Measurements from ENCODE around the gene SMARCD3.

Gene SMARCD3

DNA sequence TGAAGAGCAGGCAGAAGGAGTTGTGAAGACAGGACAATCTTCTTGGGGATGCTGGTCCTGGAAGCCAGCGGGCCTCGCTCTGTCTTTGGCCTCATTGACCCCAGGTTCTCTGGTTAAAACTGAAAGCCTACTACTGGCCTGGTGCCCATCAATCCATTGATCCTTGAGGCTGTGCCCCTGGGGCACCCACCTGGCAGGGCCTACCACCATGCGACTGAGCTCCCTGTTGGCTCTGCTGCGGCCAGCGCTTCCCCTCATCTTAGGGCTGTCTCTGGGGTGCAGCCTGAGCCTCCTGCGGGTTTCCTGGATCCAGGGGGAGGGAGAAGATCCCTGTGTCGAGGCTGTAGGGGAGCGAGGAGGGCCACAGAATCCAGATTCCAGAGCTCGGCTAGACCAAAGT is 14.7 kb downstream of the SMARCD3 start:
- DNase-seq: no peak

DNA sequence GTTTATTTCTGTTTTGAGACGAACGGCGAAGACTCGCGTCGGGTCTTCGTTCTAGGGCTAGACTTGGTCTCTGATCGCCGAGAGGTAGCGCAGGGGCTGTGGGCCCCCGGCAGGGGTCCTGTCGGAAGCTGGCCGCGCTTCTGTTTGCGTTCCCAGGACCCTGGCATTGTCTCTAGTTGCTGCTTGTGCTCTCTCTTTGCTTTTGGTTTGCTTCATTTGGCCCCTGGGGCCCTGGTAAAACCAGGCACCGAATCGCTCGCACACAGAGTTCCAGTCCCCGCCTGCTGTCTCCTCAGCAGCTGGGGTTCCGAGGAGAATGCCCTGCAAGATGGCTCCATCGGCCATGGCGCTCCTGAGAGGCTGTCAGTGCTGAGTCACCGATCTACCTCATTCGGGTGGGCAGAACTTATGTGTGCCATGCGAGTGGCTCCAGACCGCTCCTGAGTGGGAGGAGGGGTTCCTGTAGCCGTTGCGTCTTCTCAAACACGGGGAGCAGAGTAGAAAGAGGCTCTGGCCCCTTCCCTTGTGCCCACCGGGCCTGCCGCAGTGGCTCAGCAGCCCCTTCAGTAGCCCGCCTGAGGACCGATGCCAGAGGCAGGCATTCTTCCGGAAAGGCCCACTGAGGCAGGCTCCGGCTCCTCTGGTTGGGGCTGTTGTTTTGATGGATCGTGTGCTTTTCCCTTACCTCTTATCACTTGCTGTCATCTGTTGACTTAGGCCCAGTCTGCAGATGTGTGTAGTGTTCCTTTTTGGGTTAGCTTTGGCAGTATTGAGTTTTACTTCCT is 15.4 kb downstream of the SMARCD3 start:
- no peak for DNase-seq

DNA sequence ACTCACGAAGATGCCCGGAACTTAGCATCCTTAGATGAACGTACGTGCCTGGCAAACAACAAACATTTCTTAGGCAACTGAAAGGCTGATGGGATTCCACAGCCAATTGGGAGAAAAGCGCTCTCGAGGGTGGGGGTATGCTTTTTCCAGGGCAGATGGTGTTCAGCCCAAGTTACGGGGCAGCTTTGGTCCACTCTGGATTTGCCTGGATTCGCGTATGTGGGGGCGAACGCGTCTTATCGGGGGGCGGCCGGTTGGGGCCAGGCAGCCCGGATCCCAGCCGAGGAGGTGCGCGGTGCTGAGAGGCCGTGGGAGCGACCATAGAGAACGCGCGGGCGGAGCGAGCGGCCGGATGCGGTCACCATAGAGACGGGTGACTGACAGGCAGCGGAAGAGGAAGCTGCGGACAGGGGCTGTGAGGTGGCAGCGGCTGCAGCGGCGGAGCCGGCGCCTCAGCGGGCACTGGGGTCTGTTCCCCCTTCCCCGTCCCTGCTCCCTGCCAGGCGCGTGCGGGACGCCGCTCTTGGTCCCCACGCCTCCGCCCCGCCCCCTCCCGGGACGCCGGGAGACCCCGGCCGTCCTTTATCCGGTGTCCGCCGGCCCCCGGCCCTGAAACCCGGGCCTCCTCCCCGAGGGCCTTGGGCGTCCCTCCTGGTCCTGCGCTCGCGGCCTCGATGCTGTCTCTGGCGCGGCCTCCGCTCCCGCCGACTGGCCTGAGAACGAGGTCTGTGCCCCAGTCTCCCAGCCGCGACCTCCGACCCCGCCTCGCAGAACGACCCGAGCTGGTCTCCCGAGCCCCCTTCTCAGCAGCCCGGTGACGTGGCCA is 16.2 kb downstream of the SMARCD3 start, which contains the start of gene CHPF2:
Gene CHPF2 (plus strand): TSS at position 393 of the 826 bp plus-strand sequence. CDS start 1,529 bp downstream, outside the sequence.
- peak; percentile 86 for DNase-seq

DNA sequence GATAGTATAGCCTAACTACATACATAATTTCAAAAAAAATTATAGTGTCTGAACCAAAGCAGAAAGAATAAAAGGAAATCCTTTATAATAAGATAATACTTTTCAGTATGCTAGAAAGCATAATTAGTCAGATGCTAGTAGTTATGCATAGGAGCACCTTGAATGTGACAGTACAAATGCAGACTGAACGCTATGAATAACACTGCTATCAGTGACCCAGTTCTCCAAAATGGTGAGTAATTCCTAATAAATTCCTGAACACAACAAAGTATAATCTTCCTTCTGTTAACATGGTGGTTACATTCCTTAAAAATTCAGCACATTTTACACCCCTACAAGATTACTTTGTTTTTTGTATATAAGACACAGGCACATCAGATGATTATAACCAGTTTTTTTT is 17.4 kb downstream of the SMARCD3 start:
- no peak for DNase-seq

DNA sequence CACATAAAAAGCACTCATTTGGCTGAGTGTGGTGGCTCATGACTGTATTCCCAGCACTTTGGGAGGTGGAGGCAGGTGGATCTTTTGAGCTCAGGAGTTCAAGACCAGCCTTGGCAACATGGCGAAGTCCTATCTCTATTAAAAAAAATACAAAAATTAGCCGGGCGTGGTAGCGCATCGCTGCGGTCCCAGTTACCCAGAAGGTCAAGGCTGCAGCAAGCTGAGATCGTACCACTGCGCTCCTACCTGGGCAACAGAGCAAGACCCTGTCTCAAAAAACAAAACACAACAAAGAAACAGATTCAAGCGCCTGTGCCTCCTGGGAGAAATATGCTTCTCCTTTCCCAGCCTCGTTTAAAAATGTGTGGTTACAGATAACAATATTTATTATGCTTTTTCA is 19.2 kb downstream of the SMARCD3 start:
- DNase-seq: no peak

DNA sequence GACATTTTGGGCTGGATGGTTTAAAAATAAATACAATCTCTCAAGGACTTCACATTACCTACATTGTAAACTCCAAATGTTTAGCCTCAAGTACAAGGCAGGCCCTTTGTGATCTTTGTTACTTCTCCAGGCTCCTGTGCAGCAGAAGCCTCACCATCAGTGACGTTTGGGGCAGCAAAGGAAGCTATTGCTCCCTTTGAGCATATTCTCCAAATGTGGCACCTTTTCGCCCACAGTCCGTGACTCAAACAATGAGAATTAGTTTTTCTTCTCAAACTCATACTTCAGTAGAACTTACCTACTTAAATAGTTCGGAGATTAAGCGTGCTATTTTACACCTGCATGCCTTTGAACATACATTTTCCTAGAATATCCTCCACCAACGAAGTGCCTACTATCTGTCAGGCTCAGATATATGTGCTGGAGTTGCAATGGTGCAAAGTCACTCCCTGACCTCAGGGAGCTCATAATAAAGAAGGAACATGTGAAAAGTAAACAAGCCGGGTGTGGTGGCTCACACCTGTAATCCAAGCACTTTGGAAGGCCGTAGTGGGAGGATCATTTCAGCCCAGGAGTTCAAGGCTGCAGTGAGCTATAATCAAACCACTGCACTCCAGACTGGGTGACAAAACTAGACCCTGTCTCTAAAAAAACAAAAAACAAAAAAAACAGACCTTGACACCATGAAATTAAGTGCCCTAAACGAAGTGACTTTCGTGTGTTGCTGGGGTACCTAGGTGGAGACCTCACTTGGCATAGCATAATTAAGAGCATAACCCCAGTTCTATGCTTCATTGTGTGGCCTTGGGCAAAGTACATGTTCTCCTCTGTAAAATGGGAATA is 20.2 kb downstream of the SMARCD3 start:
- DNase-seq: no peak

DNA sequence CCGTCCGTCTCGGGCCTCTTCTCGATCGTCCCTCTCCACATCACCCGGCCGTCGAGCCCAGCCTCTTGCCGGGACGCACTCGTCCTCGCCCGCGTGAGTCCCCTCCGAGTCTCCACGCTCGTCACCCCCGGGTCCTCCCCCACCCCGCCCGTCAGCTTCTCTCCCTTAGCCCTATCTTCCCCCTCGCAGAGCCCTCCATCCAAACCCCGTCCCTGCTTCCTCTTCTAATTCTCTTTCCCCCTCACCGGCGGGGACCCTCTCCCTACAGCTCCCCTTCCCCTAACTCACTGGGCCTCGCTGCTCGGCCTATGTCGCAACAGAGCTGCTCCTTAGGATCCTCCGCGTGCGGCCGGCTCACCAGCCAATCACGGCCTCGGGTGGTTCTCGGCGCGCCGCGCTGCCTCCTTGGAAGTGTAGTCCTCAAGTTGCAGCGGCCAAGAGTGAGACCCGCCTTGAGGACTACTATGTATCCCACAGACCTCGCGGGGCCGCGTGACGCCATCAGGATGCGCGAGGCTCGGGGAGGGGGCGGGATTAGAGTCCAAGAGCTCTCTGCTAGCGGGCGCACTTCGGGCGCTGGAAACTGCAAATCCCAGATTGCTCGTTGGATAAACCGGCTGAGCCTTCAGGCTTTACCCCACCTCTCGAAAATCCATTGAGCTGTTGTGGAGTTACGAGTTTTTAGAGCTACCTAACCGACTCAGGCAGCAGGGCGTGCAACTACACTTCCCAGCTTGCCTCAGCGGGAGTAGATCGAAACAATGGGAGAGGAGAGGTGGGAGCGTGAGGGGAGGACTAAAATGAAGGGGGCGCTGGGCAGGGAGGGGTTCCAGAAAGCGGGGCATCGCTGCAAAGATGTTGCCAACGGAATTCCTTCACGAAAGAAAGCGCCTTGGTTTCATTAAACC is 21.4 kb downstream of the SMARCD3 start, which contains the start of gene ABCF2:
Gene ABCF2 (minus strand): TSS at position 331 of the 908 bp plus-strand sequence. CDS start 747 bp downstream, outside the sequence.
- peak; percentile 97 for DNase-seq

DNA sequence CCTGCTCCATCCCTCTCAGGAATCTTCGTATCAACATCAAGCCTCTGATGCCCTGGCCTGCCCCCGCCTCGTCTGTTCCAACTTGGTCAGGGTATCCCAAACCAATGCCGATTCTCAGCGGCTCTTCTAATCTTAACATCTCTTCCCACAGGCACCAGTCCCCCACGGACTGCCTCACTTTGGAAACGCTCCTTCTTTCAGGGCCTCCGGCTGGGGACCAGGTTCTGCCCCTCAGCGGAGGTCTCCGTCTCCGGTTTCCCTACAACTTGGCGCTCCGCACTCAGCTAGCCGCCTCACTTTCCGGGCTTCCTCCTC is 22.0 kb downstream of the SMARCD3 start:
- no peak for DNase-seq

DNA sequence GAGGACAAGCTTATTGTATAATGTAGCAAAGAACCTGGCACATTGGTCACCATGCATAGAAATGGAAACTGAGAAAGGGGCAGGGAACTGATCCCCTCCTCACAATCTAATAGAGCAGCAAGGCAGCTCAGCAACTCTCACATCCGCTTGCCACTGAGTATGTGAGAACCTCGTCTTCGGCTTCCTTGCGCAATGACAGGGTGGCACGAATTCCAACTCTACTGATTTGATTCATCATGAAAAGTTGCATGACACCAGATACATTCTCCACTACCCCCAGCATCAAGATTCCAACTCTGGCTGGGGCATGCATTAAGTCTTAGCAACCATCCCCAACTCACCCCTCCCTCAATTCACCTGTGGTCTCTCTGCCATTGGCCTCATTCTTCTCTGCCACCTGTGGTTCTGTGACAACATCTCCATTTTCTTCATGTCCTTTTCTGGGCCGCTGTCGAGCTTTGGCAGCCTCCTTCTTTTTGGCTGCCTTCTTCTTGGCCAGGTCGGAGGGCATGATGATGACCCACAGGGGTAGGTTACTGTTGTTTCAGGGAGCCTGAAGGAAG is 22.5 kb downstream of the SMARCD3 start:
- no peak for DNase-seq

DNA sequence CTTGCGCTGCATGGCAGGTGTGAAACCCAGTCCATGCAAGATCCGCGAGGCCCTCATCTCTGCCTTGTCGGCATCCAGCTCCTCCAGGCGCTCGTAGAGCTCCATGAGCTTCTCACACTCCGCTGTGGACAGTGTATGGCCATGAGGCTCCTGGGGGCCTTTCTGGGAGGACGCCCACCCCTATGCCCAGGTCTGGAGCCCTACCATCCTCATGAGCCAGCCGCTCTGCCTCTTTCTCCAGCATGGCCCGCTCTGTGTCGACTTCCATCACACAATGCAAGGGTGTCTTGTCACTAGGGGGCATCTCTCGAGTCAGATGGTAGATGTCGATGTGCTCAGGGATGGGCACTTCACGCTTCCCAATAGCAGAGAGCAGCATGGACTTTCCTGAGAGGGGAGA is 24.8 kb downstream of the SMARCD3 start:
- DNase-seq: no peak

DNA sequence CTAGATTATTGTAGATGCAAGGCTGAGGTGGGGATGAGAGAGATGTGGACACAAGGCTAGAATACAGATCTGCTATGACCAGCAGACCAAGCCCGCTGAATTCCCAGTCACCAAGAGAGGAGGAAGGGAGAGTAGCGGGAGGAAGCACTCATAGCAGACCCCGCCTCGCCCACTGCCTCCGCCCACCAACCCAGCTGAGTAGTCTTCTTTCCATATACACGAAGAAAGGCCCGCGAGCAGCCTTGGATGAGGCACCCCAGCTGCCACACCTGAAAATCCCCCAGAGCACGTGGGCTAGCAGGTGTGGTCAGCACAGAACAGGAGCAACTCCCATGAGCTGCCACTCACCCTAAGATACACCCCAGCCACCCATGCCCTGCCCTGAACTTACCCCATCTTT is 30.3 kb downstream of the SMARCD3 start:
- no peak for DNase-seq

DNA sequence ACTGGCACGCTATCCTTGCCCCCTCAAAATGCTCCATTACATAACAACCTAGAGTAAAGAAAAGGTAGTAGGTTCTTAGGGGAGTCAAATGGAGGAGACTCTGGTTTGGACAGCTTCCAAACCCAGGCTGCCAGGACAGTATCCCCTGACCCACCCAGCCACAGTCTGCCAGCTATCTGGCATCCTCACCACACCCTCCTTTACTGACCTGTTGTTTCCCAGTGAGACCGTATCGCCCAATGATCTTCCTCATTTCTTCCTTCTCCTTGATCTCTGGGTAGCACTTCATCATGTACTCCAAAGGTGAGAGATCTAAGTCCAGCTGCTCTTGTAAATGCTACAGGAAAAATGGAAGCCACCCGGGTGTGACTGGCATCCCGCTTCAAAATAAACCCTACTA is 33.1 kb downstream of the SMARCD3 start:
- no peak for DNase-seq

DNA sequence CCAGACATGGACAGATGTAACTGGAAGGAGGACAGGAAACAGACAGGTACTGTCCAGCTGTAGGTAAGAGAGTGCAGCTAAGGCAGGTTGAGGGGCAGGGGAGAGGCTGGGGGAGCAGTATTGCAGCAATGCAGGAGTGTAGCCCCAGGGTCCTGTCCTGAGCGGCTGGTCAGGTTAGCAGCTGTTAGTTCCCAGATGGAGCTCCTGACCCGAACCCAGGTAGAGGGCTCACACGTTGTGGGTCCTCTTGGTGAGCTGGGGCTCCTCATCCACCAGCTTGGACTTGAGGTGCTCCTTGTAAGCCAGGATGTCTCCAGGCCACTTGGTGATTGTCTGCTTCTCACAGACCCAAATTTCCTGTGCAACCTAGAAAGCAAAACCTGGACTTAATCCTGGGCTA is 34.7 kb downstream of the SMARCD3 start:
- no peak for DNase-seq

DNA sequence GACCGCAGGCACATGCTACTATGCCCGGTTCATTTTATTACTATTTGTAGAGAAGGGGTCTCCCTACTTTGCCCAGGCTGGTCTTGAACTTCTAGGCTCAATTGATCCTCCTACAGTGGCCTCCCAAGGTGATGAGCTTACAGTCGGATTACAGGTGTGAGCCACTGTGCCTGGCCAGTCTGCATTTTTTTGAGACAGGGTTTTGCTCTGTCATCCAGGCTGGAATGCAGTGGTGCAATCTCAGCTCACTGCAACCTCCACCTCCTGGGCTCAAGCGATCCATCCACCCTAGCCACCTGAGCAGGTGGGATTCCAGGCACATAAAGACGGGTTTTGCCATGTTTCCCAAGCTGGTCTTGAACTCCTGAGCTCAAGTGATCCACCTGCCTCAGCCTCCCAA is 35.9 kb downstream of the SMARCD3 start:
- no peak for DNase-seq

DNA sequence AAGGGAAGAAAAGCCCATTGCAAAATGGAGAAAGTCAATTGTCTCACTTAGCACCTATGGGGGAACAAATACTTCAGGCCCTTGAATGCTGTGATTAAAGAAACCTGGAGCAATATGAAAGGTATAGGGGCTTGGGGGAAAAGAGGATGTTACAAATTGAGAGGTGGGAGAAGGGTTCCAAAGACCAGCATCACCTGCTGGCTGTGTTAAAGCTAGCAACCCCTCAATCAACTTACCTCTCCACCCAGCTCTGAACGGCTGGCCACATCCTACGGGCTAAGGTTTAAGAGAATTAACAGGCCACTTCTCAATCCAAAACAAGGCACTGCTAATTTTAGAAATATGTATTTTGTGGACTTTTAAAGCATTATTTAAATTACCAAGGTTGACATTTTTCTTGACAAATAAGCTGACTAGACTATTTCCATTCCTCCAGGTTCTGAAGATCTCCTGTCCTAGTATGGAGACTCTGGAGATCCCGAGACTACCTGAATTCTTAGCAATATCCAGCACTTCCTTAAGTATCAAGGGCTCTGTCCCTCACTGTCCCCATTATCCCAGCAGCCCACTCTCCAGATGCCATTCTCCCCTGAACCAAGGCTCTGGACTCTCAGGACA is 37.2 kb downstream of the SMARCD3 start:
- DNase-seq: no peak

DNA sequence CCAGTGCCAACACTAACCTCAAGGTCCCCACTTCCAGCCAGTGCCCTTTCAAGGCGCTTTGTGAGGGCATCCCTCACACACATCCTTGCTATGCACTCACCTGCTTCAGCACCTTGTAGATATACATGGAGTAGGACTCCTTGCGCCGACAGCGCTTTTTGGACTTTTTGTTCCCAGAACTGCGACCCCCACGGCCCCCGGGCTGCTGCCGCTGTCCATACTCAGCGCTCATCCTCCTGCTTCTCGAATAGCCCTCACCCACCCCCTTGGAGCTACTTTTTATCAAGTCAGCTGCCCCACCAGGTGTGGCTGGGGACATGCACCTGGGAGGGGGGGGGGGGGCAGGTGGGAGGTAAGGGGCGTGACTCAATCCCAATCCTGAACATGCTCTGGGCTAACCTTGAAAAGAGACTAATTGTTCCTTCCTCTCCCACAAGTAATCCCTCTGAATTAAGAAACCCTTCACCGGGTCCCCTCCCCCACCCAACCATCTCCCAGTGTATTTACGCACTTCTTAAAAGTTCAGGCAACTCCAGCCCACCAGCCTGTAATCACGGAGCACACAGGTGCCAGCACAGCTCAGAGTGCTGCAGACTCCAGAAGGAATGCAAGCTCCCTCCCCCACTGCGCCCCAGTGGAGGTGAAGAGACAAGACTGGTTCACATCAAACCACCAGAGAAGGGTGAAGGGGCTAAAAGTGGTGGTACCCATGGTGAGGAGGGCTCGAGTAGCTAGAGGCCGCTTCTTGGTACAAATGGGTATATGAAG is 38.2 kb downstream of the SMARCD3 start, which contains the start of gene H2BK1:
Gene H2BK1 (minus strand): TSS at position 402 of the 768 bp plus-strand sequence. CDS start 170 bp downstream, at position 232.
- DNase-seq: no peak

DNA sequence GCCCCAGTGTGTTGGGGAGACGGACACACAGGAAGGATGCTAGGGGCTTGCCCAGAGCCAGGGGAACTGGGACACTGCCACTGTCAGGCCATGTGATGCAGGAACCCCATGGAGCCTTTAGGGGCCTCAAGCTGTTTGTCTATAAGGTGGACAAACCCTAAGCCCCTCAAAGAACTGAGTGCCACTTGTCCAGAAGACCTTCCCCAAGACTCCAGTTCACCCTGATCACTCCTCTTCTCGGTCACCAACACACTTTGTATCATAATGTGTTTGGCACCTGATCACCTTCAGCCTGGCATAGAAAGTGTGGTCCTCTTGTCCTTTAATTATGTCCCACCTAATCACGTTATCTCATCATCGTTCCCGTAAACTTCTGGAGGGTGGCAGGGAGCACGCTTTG is 38.9 kb downstream of the SMARCD3 start:
- no peak for DNase-seq

DNA sequence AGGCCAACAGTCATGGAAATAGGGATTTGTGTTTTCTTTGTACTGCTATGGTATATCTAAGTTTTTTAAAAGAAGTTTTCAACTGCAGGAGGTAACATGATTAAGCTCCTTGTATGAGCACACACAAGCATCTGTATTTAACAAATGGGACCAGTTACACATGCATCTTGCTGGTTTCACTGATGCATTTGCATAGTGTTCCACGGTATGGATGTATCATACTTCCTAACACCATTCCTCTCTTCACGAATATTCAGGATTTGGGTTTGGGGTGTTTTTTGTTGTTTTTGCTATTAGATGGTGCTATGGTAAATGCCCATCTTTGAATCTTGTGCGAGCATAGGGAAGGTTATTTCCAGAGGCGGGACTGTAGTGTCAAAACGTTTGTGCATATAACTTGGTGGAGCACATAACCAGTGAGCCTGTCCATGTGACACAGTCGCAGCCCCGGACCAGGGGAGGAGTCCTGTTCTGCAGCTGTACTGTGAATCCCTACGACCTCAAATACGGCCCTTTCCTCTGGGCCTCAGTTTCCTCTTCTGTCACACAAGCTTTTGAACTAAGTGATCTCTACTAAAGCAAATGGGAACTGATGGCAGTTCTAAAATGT is 40.1 kb downstream of the SMARCD3 start:
- DNase-seq: no peak

DNA sequence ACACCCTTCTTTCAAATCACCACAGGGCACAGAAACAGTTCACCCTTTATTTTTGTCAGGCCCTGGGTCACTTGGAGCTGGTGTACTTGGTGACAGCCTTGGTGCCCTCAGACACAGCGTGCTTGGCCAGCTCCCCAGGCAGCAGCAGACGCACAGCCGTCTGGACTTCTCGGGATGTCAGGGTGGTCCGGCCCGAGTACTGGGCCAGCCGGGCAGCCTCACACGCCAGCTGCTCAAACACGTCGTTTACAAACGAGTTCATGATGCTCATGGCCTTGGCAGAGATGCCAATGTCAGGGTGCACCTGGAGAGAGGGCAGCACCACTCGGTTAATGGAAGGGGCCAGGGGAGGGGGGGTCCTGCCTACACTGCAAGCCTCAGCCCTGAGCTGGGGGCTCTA is 40.7 kb downstream of the SMARCD3 start:
- peak; percentile 17 for DNase-seq

DNA sequence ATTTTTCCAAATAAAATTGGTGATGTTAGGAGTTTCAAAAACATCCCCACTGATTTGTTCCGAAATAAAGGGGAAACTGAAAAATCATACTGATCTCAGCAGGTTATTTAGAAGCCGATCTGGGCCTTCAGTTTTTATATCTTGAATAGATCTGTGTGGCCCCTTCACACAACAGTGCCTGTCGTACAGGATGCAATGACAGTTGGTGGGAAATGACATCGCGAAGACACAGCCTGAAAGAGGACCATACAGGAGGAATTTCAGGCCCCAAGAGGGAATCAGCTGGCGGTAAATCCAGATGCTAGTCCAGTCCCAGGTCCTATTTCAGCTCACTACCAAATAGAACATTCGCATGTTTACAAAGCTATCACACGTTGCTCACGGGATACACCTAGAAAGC is 41.2 kb downstream of the SMARCD3 start:
- no peak for DNase-seq
